Left forelimb (tissue), 1 donor: Measurements from ENCODE around the gene ZNF839.
"Not testable (repeated sequence)": the region's sequence is repeated elsewhere in the genome, so short reads cannot be mapped to it uniquely, and the experiment has no call there.

Experiments used
- DNase-seq: peaks from one replicate; pipeline ENCODE4 v3.0.0-alpha.2; 2018; ENCODE audit warnings: low spot score

The ZNF839 gene

GRCh38 chr14:102342238-102342637, 22.7 kb downstream of the ZNF839 start:
- no peak for DNase-seq

- DNase-seq: no peak
Observed at GRCh38 chr14:102344084-102344483, 24.5 kb downstream of the ZNF839 start.

GRCh38 chr14:102344485-102344884, 24.9 kb downstream of the ZNF839 start:
- no peak for DNase-seq

GRCh38 chr14:102345232-102345631, 25.7 kb downstream of the ZNF839 start:
- no peak for DNase-seq

- no peak for DNase-seq
Observed at GRCh38 chr14:102346645-102347044, 27.1 kb downstream of the ZNF839 start.

- DNase-seq: no peak
Observed at GRCh38 chr14:102348376-102348775, 28.8 kb downstream of the ZNF839 start.

- no peak for DNase-seq
Observed at GRCh38 chr14:102351023-102351422, 31.5 kb downstream of the ZNF839 start.

- not testable (repeated sequence) for DNase-seq
Observed at GRCh38 chr14:102351593-102351992, 32.0 kb downstream of the ZNF839 start.

GRCh38 chr14:102352213-102352612, 32.7 kb downstream of the ZNF839 start:
- DNase-seq: no peak

GRCh38 chr14:102353126-102353619, 33.6 kb downstream of the ZNF839 start:
- no peak for DNase-seq

- no peak for DNase-seq
Observed at GRCh38 chr14:102356280-102356679, 36.7 kb downstream of the ZNF839 start.

- no peak for DNase-seq
Observed at GRCh38 chr14:102359341-102359740, 39.8 kb downstream of the ZNF839 start.

- no peak for DNase-seq
Observed at GRCh38 chr14:102360388-102360787, 40.8 kb downstream of the ZNF839 start.

GRCh38 chr14:102362084-102362483, 42.5 kb downstream of the ZNF839 start:
- DNase-seq: no peak

GRCh38 chr14:102362545-102363181, 43.1 kb downstream of the ZNF839 start, which contains the start of the genes CINP and TECPR2:
Gene CINP, minus strand, starts transcription at chr14:102362890. Its CDS starts 39 bp downstream, at chr14:102362851.
Gene TECPR2, plus strand, starts transcription at chr14:102362941. Its CDS starts 13,781 bp downstream, at chr14:102376722.
- DNase-seq: peak; percentile 98

- no peak for DNase-seq
Observed at GRCh38 chr14:102363182-102363943, 43.8 kb downstream of the ZNF839 start.

- no peak for DNase-seq
Observed at GRCh38 chr14:102370305-102370809, 50.8 kb downstream of the ZNF839 start.

GRCh38 chr14:102371361-102371760, 51.8 kb downstream of the ZNF839 start:
- DNase-seq: no peak

- DNase-seq: no peak
Observed at GRCh38 chr14:102373110-102373509, 53.6 kb downstream of the ZNF839 start.

GRCh38 chr14:102374264-102374663, 54.7 kb downstream of the ZNF839 start:
- DNase-seq: no peak

GRCh38 chr14:102375119-102375518, 55.6 kb downstream of the ZNF839 start:
- no peak for DNase-seq

GRCh38 chr14:102377696-102378095, 58.1 kb downstream of the ZNF839 start:
- no peak for DNase-seq

GRCh38 chr14:102378830-102379229, 59.3 kb downstream of the ZNF839 start:
- no peak for DNase-seq
